Measurements from ENCODE around the gene CCND2. TPM values are rescaled to one million over a fixed set of nuclear protein-coding genes. Genes with fewer than 3 reads are reported as not detected.

CCND2 gene
- total and polyA plus RNA-seq, 9 of the 15 experiments (the other 6 are each of a cell fraction or from before 2014, with no cell fraction given): 13.6 to 99.3 (median 39.6) TPM

GRCh38 chr12:4227046-4227445 lies 46.5 kb upstream of the CCND2 start (continued):
- TF ChIP-seq TAF1 (IDR thresholded peaks at IDR 0.05; ENCODE audit: control insufficient read depth, extremely low read depth, insufficient read depth, low read length, severe bottlenecking) (no peak), PCBP2 (IDR thresholded peaks at IDR 0.05; ENCODE audit: low read depth, low read length, poor library complexity, severe bottlenecking) (no peak), GTF2A2 (tag; IDR thresholded peaks at IDR 0.05) (no peak)

GRCh38 chr12:4228122-4228580 lies 45.4 kb upstream of the CCND2 start:
- CTCF ChIA-PET (ENCODE audit: low intra/inter-chr PET ratio): no interaction called here
- BruUV-seq (replicated peaks): no TSS peak
- H3K27ac ChIP-seq (ENCODE audit: extremely low read depth, low read depth, low read length): no peak overlapping the region

More at GRCh38 chr12:4228122-4228580, 45.4 kb upstream of the CCND2 start:
- TF ChIP-seq UBTF (IDR thresholded peaks at IDR 0.05; ENCODE audit: borderline replicate concordance in 1 of 2, low read depth in 2 of 2, low read length in 2 of 2) (no peak), CTCF (IDR thresholded peaks at IDR 0.05 in 2 of 3, conservative IDR thresholded peaks at IDR 0.05 in 1 of 3; ENCODE audit: insufficient read depth in 2 of 3, low read depth in 1 of 3, low read length in 3 of 3) (peak in 1 of 3 experiments; percentile 35; a peak in 2 of 6 replicates), L3MBTL2 (IDR thresholded peaks at IDR 0.05) (0 out of 2 replicates have a peak, but pooled peaks have one; percentile 19), RAD21 (CRISPR knock-in tag; conservative IDR thresholded peaks at IDR 0.05 in 1 of 2, IDR thresholded peaks at IDR 0.05 in 1 of 2) (peak; percentile 12 to 40; a peak in 2 of 4 replicates), CEBPB (tag; IDR thresholded peaks at IDR 0.05) (no peak), ZBTB17 (CRISPR knock-in tag; IDR thresholded peaks at IDR 0.05) (0 out of 2 replicates have a peak, but pooled peaks have one; percentile 41), CHD2 (IDR thresholded peaks at IDR 0.05; ENCODE audit: low read depth, low read length) (peak; percentile 82)
- no peaks in the 10 kb centered on the region; a peak in 1 of 5 replicates for H3K4me1 ChIP-seq (replicated peaks in 1 of 2; ENCODE audit: control insufficient read depth in 2 of 2, insufficient read depth in 2 of 2, low read length in 2 of 2)
- POLR2A ChIA-PET: interaction anchor here (0.6 to 1.3 kb wide), 4 partner anchors 8 to 395 kb away, joined by 3 to 4 read pairs (median 3); no protein-coding TSS in a partner anchor
- no peaks in the 10 kb centered on the region for H4K20me1 ChIP-seq (replicated peaks; ENCODE audit: control insufficient read depth, insufficient read depth, low read length)
- FAIRE-seq: no peak
- H3K4me2 ChIP-seq (ENCODE audit: insufficient read depth, low read length): no peak overlapping the region; the same call in 1 of the 2 replicates
- no peak overlapping the region for H3K4me3 ChIP-seq
- intact Hi-C loops (cut with micrococcal nuclease): loop anchor here (10.0 kb wide), 1 partner anchor 123 kb away; no protein-coding TSS in a partner anchor
- peak in 1 of 4 experiments; percentile 17 for DNase-seq (ENCODE audit: extremely low read depth in 1 of 4, low spot score in 3 of 4)
- 29% methylated on average over 14 of the region's 18 CpGs for WGBS (ENCODE audit: insufficient coverage, low coverage, missing lambda C conversion rate)
- H3K9me1 ChIP-seq (ENCODE audit: control insufficient read depth, insufficient read depth, low read length): no peaks in the 10 kb centered on the region
- H3K79me2 ChIP-seq (ENCODE audit: control insufficient read depth, insufficient read depth, low read length): no peaks in the 10 kb centered on the region
- H3K9ac ChIP-seq (ENCODE audit: insufficient read depth in 1 of 2, low read depth in 2 of 2, low read length in 2 of 2): no peak overlapping the region
- peak; percentile 53; the same call in 1 of the 3 replicates for ATAC-seq
- in situ Hi-C loops (cut with MboI): no loop called here
- peak overlapping the region; percentile 11; the same call in 1 of the 2 replicates for H2AFZ ChIP-seq (ENCODE audit: low read depth, low read length)
- peaks cover 9 to 34% of the 10 kb centered on the region in 2 experiments; a peak in 4 of 5 replicates for H3K27me3 ChIP-seq (ENCODE audit: control insufficient read depth in 2 of 2, insufficient read depth in 2 of 2, low read length in 2 of 2)
- H3K36me3 ChIP-seq (ENCODE audit: control insufficient read depth, insufficient read depth, low read length): no peaks in the 10 kb centered on the region
- no peaks in the 10 kb centered on the region for H3K9me3 ChIP-seq (replicated peaks; ENCODE audit: control insufficient read depth, insufficient read depth, low read depth, low read length)

Data from K562 (cell line).